ENCODE measurements around the gene LETM1. TPM values are rescaled to one million over a fixed set of nuclear protein-coding genes. Genes with fewer than 3 reads are reported as not detected.

LETM1 gene
- total and polyA plus RNA-seq, 2 of the 13 experiments (the other 11 are each of a cell fraction or from before 2014, with no cell fraction given): 9.7 to 41.6 TPM

GRCh38 chr4:1778642-1779392 is 77.1 kb downstream of the LETM1 start (continued):
- TF ChIP-seq TGIF2 (CRISPR knock-in tag; IDR thresholded peaks at IDR 0.05) (no peak), ZNF3 (CRISPR knock-in tag; IDR thresholded peaks at IDR 0.05) (no peak), POLR2AphosphoS5 (IDR thresholded peaks at IDR 0.05; ENCODE audit: low read depth, low read length) (no peak), BHLHE40 (IDR thresholded peaks at IDR 0.05; ENCODE audit: low read length) (no peak), MTF2 (CRISPR knock-in tag; IDR thresholded peaks at IDR 0.05; ENCODE audit: borderline replicate concordance) (no peak), TCF7 (IDR thresholded peaks at IDR 0.05; ENCODE audit: low read depth) (no peak), MATR3 (CRISPR knock-in tag; IDR thresholded peaks at IDR 0.05) (no peak), ZMAT5 (CRISPR knock-in tag; IDR thresholded peaks at IDR 0.05; ENCODE audit: borderline replicate concordance, low read depth) (no peak), ZNF749 (CRISPR knock-in tag; IDR thresholded peaks at IDR 0.05; ENCODE audit: borderline replicate concordance) (no peak), ZNF331 (CRISPR knock-in tag; IDR thresholded peaks at IDR 0.05) (0 out of 2 replicates have a peak, but pooled peaks have one; percentile 16), POLR2G (IDR thresholded peaks at IDR 0.05; ENCODE audit: low read depth, low read length) (no peak), PRDM15 (CRISPR knock-in tag; IDR thresholded peaks at IDR 0.05) (no peak), TFDP1 (CRISPR knock-in tag; IDR thresholded peaks at IDR 0.05; ENCODE audit: borderline replicate concordance) (0 out of 2 replicates have a peak, but pooled peaks have one; percentile 31), ZNF589 (CRISPR knock-in tag; conservative IDR thresholded peaks at IDR 0.05) (no peak), PAXIP1 (CRISPR knock-in tag; conservative IDR thresholded peaks at IDR 0.05) (no peak), ZNF101 (CRISPR knock-in tag; IDR thresholded peaks at IDR 0.05; ENCODE audit: borderline replicate concordance, low read depth) (no peak), GRHL1 (CRISPR knock-in tag; conservative IDR thresholded peaks at IDR 0.05) (no peak), ZNF850 (CRISPR knock-in tag; conservative IDR thresholded peaks at IDR 0.05) (no peak)
